AG08396 (cell line): ENCODE results near the gene TUBGCP2.
"Not testable (repeated sequence)": the region's sequence is repeated elsewhere in the genome, so short reads cannot be mapped to it uniquely, and the experiment has no call there.

Experiments
- DNase-seq: peaks from one replicate; pipeline ENCODE4 v3.0.0; 2012; ENCODE audit warnings: low spot score, mixed read lengths

Gene TUBGCP2

GRCh38 chr10:133324857-133325260 is 16.2 kb upstream of the TUBGCP2 start:
- DNase-seq, result no peak

GRCh38 chr10:133324198-133324792 is 15.6 kb upstream of the TUBGCP2 start:
- DNase-seq, result peak; percentile 77

- not testable (repeated sequence) for DNase-seq
Measured at GRCh38 chr10:133322064-133322709, 13.5 kb upstream of the TUBGCP2 start.

- DNase-seq, result not testable (repeated sequence)
Measured at GRCh38 chr10:133320852-133321422, 12.3 kb upstream of the TUBGCP2 start.

- DNase-seq, result peak; percentile 74
Measured at GRCh38 chr10:133318494-133319127, 9.9 kb upstream of the TUBGCP2 start.

GRCh38 chr10:133316732-133317131 is 8.1 kb upstream of the TUBGCP2 start:
- no peak for DNase-seq

- DNase-seq, result no peak
Measured at GRCh38 chr10:133316266-133316665, 7.6 kb upstream of the TUBGCP2 start.

GRCh38 chr10:133315847-133316246 is 7.2 kb upstream of the TUBGCP2 start:
- DNase-seq, result no peak

GRCh38 chr10:133314911-133315310 is 6.2 kb upstream of the TUBGCP2 start:
- DNase-seq, result no peak

GRCh38 chr10:133313192-133313591 is 4.5 kb upstream of the TUBGCP2 start:
- no peak for DNase-seq

GRCh38 chr10:133312769-133313145 is 4.1 kb upstream of the TUBGCP2 start:
- no peak for DNase-seq

- DNase-seq, result no peak
Measured at GRCh38 chr10:133312016-133312768, 3.5 kb upstream of the TUBGCP2 start.

GRCh38 chr10:133311570-133311969 is 2.9 kb upstream of the TUBGCP2 start:
- no peak for DNase-seq

- DNase-seq, result no peak
Measured at GRCh38 chr10:133310789-133311188, 2.1 kb upstream of the TUBGCP2 start.

GRCh38 chr10:133310399-133310755 is 1.7 kb upstream of the TUBGCP2 start:
- no peak for DNase-seq

- DNase-seq, result no peak
Measured at GRCh38 chr10:133309720-133310398, 1.2 kb upstream of the TUBGCP2 start.

- DNase-seq, result peak; percentile 99
Measured at GRCh38 chr10:133309100-133309719, 538 bp upstream of the TUBGCP2 start.

GRCh38 chr10:133307776-133308420 is 774 bp downstream of the TUBGCP2 start:
- peak; percentile 60 for DNase-seq

- DNase-seq, result no peak
Measured at GRCh38 chr10:133306941-133307379, 1.7 kb downstream of the TUBGCP2 start.

- DNase-seq, result no peak
Measured at GRCh38 chr10:133306097-133306476, 2.6 kb downstream of the TUBGCP2 start.

GRCh38 chr10:133303206-133303605 is 5.5 kb downstream of the TUBGCP2 start:
- no peak for DNase-seq
